Measurements from ENCODE around the gene NXF3. TPM values are rescaled to one million over a fixed set of nuclear protein-coding genes. Genes with fewer than 3 reads are reported as not detected.
"Not testable (repeated sequence)": the region's sequence is repeated elsewhere in the genome, so short reads cannot be mapped to it uniquely, and the experiment has no call there.

Gene NXF3
- total RNA-seq, 1 donor from 2014 or later, result not detected

DNA sequence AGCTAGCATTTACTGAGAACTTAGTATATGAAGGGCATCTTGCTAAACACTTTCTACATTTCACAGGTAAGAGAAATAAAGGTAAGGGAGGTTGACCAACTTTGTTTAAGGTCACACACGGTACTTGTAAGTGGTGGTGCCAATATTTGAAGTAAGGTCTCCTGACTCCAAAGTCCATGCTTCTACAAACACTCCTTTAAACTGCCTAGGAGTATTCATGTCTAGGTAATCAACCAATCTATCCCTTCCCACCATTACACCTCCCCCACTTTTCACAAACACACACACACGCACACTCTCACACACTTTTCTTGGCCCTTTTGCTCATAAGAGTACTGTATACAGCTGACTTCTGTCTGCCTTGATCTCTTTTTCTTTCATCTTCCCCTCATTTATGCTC lies 36.0 kb downstream of the NXF3 start:
- Mint-ChIP-seq H3K36me3 (no peaks in the 10 kb centered on the region), H3K27ac (no peak overlapping the region), H3K4me3 (no peak overlapping the region), H3K27me3 (ENCODE audit: low read depth) (no peaks in the 10 kb centered on the region), H3K9me3 (peaks cover 4% of the 10 kb centered on the region), H3K4me1 (no peaks in the 10 kb centered on the region)
- TF ChIP-seq, protein P1, sequence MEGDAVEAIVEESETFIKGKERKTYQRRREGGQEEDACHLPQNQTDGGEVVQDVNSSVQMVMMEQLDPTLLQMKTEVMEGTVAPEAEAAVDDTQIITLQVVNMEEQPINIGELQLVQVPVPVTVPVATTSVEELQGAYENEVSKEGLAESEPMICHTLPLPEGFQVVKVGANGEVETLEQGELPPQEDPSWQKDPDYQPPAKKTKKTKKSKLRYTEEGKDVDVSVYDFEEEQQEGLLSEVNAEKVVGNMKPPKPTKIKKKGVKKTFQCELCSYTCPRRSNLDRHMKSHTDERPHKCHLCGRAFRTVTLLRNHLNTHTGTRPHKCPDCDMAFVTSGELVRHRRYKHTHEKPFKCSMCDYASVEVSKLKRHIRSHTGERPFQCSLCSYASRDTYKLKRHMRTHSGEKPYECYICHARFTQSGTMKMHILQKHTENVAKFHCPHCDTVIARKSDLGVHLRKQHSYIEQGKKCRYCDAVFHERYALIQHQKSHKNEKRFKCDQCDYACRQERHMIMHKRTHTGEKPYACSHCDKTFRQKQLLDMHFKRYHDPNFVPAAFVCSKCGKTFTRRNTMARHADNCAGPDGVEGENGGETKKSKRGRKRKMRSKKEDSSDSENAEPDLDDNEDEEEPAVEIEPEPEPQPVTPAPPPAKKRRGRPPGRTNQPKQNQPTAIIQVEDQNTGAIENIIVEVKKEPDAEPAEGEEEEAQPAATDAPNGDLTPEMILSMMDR (IDR thresholded peaks at IDR 0.05; ENCODE audit: unreplicated experiment), result no peak
- DNase-seq (ENCODE audit: low spot score in 2 of 2, unreplicated experiment in 2 of 2), result no peak

DNA sequence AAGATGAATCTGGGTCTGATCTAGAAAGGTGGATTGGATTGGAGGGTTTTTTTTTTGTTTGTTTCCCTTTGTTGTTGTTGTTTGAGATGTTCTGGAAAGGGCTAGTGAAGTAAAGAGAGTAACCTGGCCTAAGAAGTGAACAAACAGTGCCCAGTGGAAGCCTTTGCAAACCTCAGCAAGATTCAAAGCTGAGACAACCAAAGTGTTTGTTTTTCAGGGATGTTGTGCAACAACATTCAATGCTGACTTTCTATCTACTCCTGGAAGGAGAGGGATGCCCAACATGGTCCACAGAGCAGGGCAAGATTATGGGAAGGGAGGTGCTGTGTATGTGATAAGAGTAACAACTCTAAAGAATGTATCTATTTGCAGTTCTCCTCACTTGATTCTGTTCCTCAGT lies 40.3 kb downstream of the NXF3 start:
- no peak overlapping the region for H3K4me3 Mint-ChIP-seq
- no peaks in the 10 kb centered on the region for H3K36me3 Mint-ChIP-seq
- no peak for DNase-seq (ENCODE audit: low spot score in 2 of 2, unreplicated experiment in 2 of 2)
- no peaks in the 10 kb centered on the region for H3K4me1 Mint-ChIP-seq
- TF ChIP-seq, protein P1 (IDR thresholded peaks at IDR 0.05; ENCODE audit: unreplicated experiment), result no peak
- peaks cover 18% of the 10 kb centered on the region for H3K9me3 Mint-ChIP-seq
- no peak overlapping the region for H3K27ac Mint-ChIP-seq
- H3K27me3 Mint-ChIP-seq (ENCODE audit: low read depth), result peaks cover 4% of the 10 kb centered on the region

DNA sequence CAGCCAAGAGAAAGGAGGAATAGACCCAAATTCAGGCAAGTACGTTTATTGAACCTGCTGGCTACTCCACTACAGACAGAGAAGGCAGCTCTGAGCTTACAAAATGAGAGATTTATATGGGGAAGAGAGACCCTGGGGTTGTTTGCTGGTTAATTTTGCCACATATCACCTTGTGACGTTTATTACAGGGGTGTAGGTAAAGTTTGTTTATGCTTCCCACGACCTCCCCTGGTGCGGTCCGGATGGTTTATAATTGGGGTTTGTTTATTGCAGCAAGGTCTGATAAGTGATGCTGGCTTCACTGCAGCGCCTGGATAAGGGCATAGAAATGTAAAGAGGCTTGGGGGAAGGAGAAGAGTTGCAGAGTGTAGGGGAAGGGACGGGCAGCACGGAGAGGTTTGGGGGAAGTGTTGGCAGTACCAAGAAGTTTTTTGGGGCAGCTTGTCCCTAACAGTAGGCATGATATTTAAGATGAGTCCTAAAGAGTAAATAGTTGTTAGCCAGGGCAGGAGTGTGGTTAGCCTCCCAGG lies 41.6 kb downstream of the NXF3 start:
- H3K27me3 Mint-ChIP-seq (ENCODE audit: low read depth), result peaks cover 4% of the 10 kb centered on the region
- TF ChIP-seq, protein P1 (IDR thresholded peaks at IDR 0.05; ENCODE audit: unreplicated experiment), result no peak
- no peaks in the 10 kb centered on the region for H3K4me1 Mint-ChIP-seq
- DNase-seq (ENCODE audit: low spot score in 2 of 2, unreplicated experiment in 2 of 2), result no peak
- H3K9me3 Mint-ChIP-seq, result peaks cover 31% of the 10 kb centered on the region
- H3K4me3 Mint-ChIP-seq, result no peak overlapping the region
- H3K36me3 Mint-ChIP-seq, result no peaks in the 10 kb centered on the region
- H3K27ac Mint-ChIP-seq, result no peak overlapping the region

DNA sequence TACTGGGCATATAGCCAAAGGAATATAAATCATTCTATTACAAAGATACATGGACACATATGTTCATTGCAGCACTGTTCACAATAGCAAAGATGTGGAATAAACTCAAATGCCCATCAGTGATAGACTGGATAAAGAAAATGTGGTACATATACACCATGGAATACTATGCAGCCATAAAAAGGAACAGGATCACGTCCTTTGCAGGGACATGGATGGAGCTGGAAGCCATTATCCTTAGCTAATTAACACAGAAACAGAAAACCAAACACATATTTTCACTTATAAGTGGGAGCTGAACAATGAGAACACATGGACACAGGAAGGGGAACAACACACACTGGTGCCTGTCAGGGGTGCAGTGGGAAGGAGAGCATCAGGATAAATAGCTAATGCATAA lies 59.6 kb downstream of the NXF3 start:
- peaks cover 33% of the 10 kb centered on the region for H3K9me3 Mint-ChIP-seq
- not testable (repeated sequence) for H3K4me3 Mint-ChIP-seq; H3K27ac Mint-ChIP-seq; DNase-seq (ENCODE audit: low spot score in 2 of 2, unreplicated experiment in 2 of 2); H3K4me1 Mint-ChIP-seq; H3K27me3 Mint-ChIP-seq (ENCODE audit: low read depth); H3K36me3 Mint-ChIP-seq

Other genes starting within 250 kb of the NXF3 start
- gene RAB40AL, start 155.9 kb downstream of the NXF3 start, total RNA-seq, result 2.0 to 2.3 TPM (median 2.3 TPM) in 3 replicates
- gene BEX1, start 29.0 kb downstream of the NXF3 start, total RNA-seq, result 10.7 to 12.2 TPM (median 10.8 TPM) in 3 replicates
- 73.2 to 82.2 TPM (median 74.3 TPM) in 3 replicates for gene BEX4, start 122.0 kb upstream of the NXF3 start, total RNA-seq
- 71.0 to 79.2 TPM (median 73.7 TPM) in 3 replicates for gene TCEAL8, start 162.0 kb upstream of the NXF3 start, total RNA-seq
- not detected in 3 replicates for gene TCEAL5, start 183.6 kb upstream of the NXF3 start, total RNA-seq
- 29.0 to 29.8 TPM (median 29.8 TPM) in 3 replicates for gene BEX2, start 217.8 kb upstream of the NXF3 start, total RNA-seq
- gene TCEAL7, start 237.1 kb upstream of the NXF3 start, total RNA-seq, result 16.6 to 21.4 TPM (median 20.2 TPM) in 3 replicates